WI38 (cell line): ENCODE results near the gene TRRAP.

ENCODE experiments used
- H3K4me3 ChIP-seq: 2 replicates; pipeline ENCODE4 v1.5.1; 2011; ENCODE audit warnings: low read depth, mild to moderate bottlenecking, control low read depth, low read length
- CTCF ChIP-seq: IDR thresholded peaks from 2 replicates; pipeline ENCODE4 v1.5.1; 2012; ENCODE audit warnings: low read depth, mild to moderate bottlenecking, control low read depth, low read length

The TRRAP gene

GRCh38 chr7:99000196-99000903 is 122.0 kb downstream of the TRRAP start:
- no peak for TF ChIP-seq CTCF
- H3K4me3 ChIP-seq: no peak overlapping the region

GRCh38 chr7:99000904-99001465 is 122.7 kb downstream of the TRRAP start:
- no peak for TF ChIP-seq CTCF
- H3K4me3 ChIP-seq: no peak overlapping the region

GRCh38 chr7:99001482-99002147 is 123.3 kb downstream of the TRRAP start:
- H3K4me3 ChIP-seq: no peak overlapping the region
- TF ChIP-seq CTCF: no peak

- no peak overlapping the region for H3K4me3 ChIP-seq
- TF ChIP-seq CTCF: no peak
Measured at GRCh38 chr7:99002148-99002826, 124.0 kb downstream of the TRRAP start.

- no peak for TF ChIP-seq CTCF
- H3K4me3 ChIP-seq: no peak overlapping the region
Measured at GRCh38 chr7:99002827-99003212, 124.5 kb downstream of the TRRAP start.

GRCh38 chr7:99003419-99003818 is 125.1 kb downstream of the TRRAP start:
- no peak for TF ChIP-seq CTCF

More at GRCh38 chr7:99003419-99003818, 125.1 kb downstream of the TRRAP start:
- no peak overlapping the region for H3K4me3 ChIP-seq
